RWPE1 (cell line): ENCODE measurements around the gene POLR1A.

Experiments
- CTCF ChIA-PET: fragments of 350-600 bp; sonication (Branson Sonifier 250); formaldehyde crosslinking; extraction: SDS; loops from one replicate; lab custom pipeline; 2021; lab: Yijun Ruan, JAX
- POLR2A ChIA-PET: fragments of 400-600 bp; formaldehyde crosslinking; extraction: SDS; loops from one replicate; lab custom pipeline; 2020; ENCODE audit warnings: antibody characterized with exemption; ENCODE audit not compliant: low non-redundant PET; lab: Yijun Ruan, JAX
- DNase-seq: peaks from one replicate; pipeline ENCODE4 v3.0.0; 2012; ENCODE audit warnings: low spot score
- H3K27ac ChIP-seq: fragments of 450-650 bp; 2 replicates; pipeline ENCODE4 v1.5.1; 2017
- CTCF ChIP-seq: fragments of 450-650 bp; conservative IDR thresholded peaks from 2 replicates; pipeline ENCODE4 v1.5.1; 2017; ENCODE audit warnings: low read depth, mild to moderate bottlenecking

The POLR1A gene

GRCh38 chr2:86027196-86027921 lies 78.3 kb downstream of the POLR1A start:
- peak overlapping the region; percentile 28; the same call in 1 of the 2 replicates for H3K27ac ChIP-seq
- no peak for TF ChIP-seq CTCF
- DNase-seq: no peak
- ChIA-PET CTCF (interaction anchor here (0.6 kb wide), 3 partner anchors 9 to 287 kb away, joined by 3 to 4 read pairs (median 3); no protein-coding TSS in a partner anchor), POLR2A (no interaction called here)

GRCh38 chr2:86026744-86027065 lies 79.0 kb downstream of the POLR1A start:
- no peak for TF ChIP-seq CTCF
- CTCF ChIA-PET: interaction anchor here (0.6 to 0.7 kb wide), 2 partner anchors 200 to 220 kb away, joined by 3 read pairs; no protein-coding TSS in a partner anchor
- DNase-seq: no peak
- H3K27ac ChIP-seq: peak overlapping the region; percentile 28; the same call in 1 of the 2 replicates
- POLR2A ChIA-PET: no interaction called here

DNA sequence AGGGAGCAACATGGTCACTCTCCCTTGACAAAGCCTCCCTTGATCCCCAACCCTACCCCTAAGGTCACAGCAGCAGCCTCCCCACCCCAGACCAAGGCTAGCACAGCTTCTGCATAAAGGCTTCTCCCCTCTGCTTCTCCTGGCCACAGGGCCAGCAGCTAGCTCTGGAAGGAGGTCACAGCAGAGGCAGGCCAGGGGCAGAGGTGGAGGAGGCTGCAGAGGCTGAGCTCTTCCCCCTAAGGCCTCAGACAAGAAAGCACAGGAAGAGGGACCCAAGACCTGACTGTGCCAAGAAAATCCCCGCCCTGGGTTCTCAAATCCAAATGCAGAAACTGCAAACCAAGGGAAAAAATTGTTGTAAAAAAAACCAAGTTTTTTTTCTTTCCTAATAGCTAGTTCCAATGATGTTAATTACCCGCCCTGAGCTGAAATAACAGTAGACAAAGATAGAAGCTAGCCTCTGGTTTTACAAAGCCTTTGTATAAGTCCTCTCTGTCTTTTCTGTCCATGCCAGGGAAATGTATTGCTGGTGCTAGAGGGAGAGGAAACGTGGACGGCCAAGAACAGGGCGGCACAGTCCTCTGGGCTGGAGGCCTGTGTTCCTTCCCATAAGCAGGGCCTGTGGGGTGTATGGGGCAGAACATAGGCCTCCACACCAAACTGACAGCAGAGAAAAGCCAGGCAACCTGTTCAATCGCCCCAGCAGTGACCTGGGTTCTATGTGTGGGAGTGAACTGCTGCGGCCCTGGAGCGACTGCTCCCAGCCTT lies 79.5 kb downstream of the POLR1A start:
- H3K27ac ChIP-seq: peak overlapping the region; percentile 28
- ChIA-PET CTCF (interaction anchor here (0.7 to 1.4 kb wide), 2 partner anchors 137 to 199 kb away, joined by 3 read pairs; partner anchors contain the start of gene ST3GAL5), POLR2A (no interaction called here)
- TF ChIP-seq CTCF: no peak
- DNase-seq: no peak

- CTCF ChIA-PET: interaction anchor here (0.5 to 1.4 kb wide), 4 partner anchors 135 to 183 kb away, joined by 3 to 4 read pairs (median 3); partner anchors contain the start of gene ST3GAL5
- DNase-seq: no peak
- TF ChIP-seq CTCF: no peak
- peak overlapping the region; percentile 28; the same call in 1 of the 2 replicates for H3K27ac ChIP-seq
- POLR2A ChIA-PET: no interaction called here
These were observed 80.4 kb downstream of the POLR1A start for GRCh38 chr2:86025229-86025820.

DNA sequence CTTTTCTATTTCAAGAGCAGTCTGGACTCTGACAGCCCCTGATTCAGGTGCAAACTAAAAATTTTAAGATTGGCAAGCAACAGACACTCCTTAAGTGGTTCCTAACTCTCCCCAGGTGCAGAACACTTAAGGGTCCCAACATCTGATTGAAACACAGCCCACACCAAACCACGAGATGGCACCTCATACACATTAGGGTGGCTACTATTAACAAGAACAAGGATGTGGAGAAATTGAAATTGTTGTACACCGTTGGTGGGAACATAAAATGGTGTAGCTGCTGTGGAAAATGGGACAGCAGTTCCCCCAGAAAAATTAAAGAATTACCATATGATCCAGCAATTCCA lies 82.3 kb downstream of the POLR1A start:
- no peak for DNase-seq
- TF ChIP-seq CTCF: no peak
- ChIA-PET CTCF (interaction anchor here (0.6 kb wide), 1 partner anchor 29 kb away, joined by 3 read pairs; no protein-coding TSS in a partner anchor), POLR2A (no interaction called here)
- no peak overlapping the region for H3K27ac ChIP-seq
